Omental fat pad (tissue), 4 donors: Measurements from ENCODE around the gene RNPS1. TPM values are rescaled to one million over a fixed set of nuclear protein-coding genes. Genes with fewer than 3 reads are reported as not detected.

Experiments used
- ATAC-seq: fragments of 150-250 bp; one replicate; pipeline ENCODE4 v1.9.1; 2016; ENCODE audit warnings: mild to moderate bottlenecking, moderate library complexity; ENCODE audit not compliant: low FRiP score
- DNase-seq: peaks from one replicate; pipeline ENCODE4 v3.0.0-alpha.2; 2019; ENCODE audit warnings: low spot score
- CTCF ChIP-seq, 3 donors: fragments of 450-650 bp; IDR thresholded peaks; one replicate each; pipeline ENCODE4 v1.5.1; 2016 to 2017; ENCODE audit warnings: antibody characterized with exemption in 3 of 3, mild to moderate bottlenecking in 3 of 3, moderate library complexity in 2 of 3
- total RNA-seq, 4 donors: library from RNA; depleted of rRNA; stranded (reverse); fragments of >200 nt; gene quantifications; one replicate each; pipeline ENCODE4 v1.1.0, GENCODE V29; 2016

Gene RNPS1
- total RNA-seq, 4 donors from 2014 or later: 84.9 to 171 (median 92.2) TPM

- ATAC-seq (no peak), DNase-seq (no peak)
- TF ChIP-seq CTCF (IDR thresholded peaks at IDR 0.05): no peak
Observed at GRCh38 chr16:2252806-2253148, 15.1 kb downstream of the RNPS1 start.

- ATAC-seq: peak; percentile 99
- TF ChIP-seq CTCF (IDR thresholded peaks at IDR 0.05): peak in 1 of 3 donors; percentile 7
- DNase-seq: peak; percentile 83
Observed at GRCh38 chr16:2251296-2252111, 16.4 kb downstream of the RNPS1 start, which contains the start of gene ECI1. Gene ECI1 (minus strand): TSS chr16:2251587. CDS start chr16:2251566, 21 bp downstream.

GRCh38 chr16:2250652-2251295, 17.2 kb downstream of the RNPS1 start:
- no peak for TF ChIP-seq CTCF (IDR thresholded peaks at IDR 0.05)
- ATAC-seq: peak; percentile 31
- DNase-seq: no peak

GRCh38 chr16:2246301-2246885, 21.5 kb downstream of the RNPS1 start:
- ATAC-seq (no peak), DNase-seq (no peak)
- no peak for TF ChIP-seq CTCF (IDR thresholded peaks at IDR 0.05)

- no peak for TF ChIP-seq CTCF (IDR thresholded peaks at IDR 0.05)
- DNase-seq: no peak
- no peak for ATAC-seq
Observed at GRCh38 chr16:2244926-2245795, 22.8 kb downstream of the RNPS1 start.

- no peak for ATAC-seq
- no peak for TF ChIP-seq CTCF (IDR thresholded peaks at IDR 0.05)
Observed at GRCh38 chr16:2244301-2244700, 23.6 kb downstream of the RNPS1 start.

More at GRCh38 chr16:2244301-2244700, 23.6 kb downstream of the RNPS1 start:
- DNase-seq: no peak
